Measurements from ENCODE around the gene SLC29A3.

GRCh38 chr10:71303569-71303907 lies 15.5 kb upstream of the SLC29A3 start:
- TF ChIP-seq CTCF (IDR thresholded peaks at IDR 0.05) (no peak), POLR2A (IDR thresholded peaks at IDR 0.05) (no peak)
